ENCODE results near the gene EDEM2. TPM values are rescaled to one million over a fixed set of nuclear protein-coding genes. Genes with fewer than 3 reads are reported as not detected.

EDEM2 gene
- total RNA-seq, 1 donor from 2014 or later = 20.3 TPM

- Histone ChIP-seq H3K27ac (no peak overlapping the region), H3K4me3 (no peak overlapping the region), H3K9me3 (no peaks in the 10 kb centered on the region), H3K4me1 (no peaks in the 10 kb centered on the region), H3K36me3 (peaks cover 8 to 16% of the 10 kb centered on the region in 2 donors), H3K27me3 (no peaks in the 10 kb centered on the region)
- TF ChIP-seq, protein P1, sequence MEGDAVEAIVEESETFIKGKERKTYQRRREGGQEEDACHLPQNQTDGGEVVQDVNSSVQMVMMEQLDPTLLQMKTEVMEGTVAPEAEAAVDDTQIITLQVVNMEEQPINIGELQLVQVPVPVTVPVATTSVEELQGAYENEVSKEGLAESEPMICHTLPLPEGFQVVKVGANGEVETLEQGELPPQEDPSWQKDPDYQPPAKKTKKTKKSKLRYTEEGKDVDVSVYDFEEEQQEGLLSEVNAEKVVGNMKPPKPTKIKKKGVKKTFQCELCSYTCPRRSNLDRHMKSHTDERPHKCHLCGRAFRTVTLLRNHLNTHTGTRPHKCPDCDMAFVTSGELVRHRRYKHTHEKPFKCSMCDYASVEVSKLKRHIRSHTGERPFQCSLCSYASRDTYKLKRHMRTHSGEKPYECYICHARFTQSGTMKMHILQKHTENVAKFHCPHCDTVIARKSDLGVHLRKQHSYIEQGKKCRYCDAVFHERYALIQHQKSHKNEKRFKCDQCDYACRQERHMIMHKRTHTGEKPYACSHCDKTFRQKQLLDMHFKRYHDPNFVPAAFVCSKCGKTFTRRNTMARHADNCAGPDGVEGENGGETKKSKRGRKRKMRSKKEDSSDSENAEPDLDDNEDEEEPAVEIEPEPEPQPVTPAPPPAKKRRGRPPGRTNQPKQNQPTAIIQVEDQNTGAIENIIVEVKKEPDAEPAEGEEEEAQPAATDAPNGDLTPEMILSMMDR (IDR thresholded peaks at IDR 0.05) = no peak
- intact Hi-C loops (cut with DNase I) = no loop called here
- DNase-seq (ENCODE audit: low spot score in 2 of 2) = no peak
Measured at GRCh38 chr20:35179292-35180212, 32.4 kb upstream of the EDEM2 start.

DNA sequence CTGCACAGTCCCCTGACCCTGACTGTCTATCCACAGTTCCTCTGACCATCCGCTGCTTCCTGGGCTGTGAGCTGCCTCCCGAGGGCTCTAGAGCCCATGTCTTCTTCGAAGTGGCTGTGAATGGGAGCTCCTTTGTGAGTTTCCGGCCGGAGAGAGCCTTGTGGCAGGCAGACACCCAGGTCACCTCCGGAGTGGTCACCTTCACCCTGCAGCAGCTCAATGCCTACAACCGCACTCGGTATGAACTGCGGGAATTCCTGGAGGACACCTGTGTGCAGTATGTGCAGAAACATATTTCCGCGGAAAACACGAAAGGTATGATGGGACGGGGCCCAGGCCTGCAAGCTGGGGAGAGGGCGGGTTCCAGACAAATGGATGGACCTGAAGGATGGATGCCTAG is 29.0 kb upstream of the EDEM2 start:
- intact Hi-C loops (cut with DNase I) = no loop called here
- no peak for DNase-seq (ENCODE audit: low spot score in 2 of 2)
- H3K9me3 ChIP-seq = no peaks in the 10 kb centered on the region
- TF ChIP-seq, protein P1 (IDR thresholded peaks at IDR 0.05) = no peak
- H3K4me3 ChIP-seq = no peak overlapping the region
- no peak overlapping the region for H3K27ac ChIP-seq
- no peaks in the 10 kb centered on the region for H3K27me3 ChIP-seq
- peaks cover 0 to 9% of the 10 kb centered on the region in 2 donors for H3K4me1 ChIP-seq
- peaks cover 8 to 16% of the 10 kb centered on the region in 2 donors for H3K36me3 ChIP-seq

- Histone ChIP-seq H3K9me3 (no peaks in the 10 kb centered on the region), H3K36me3 (peaks cover 8 to 16% of the 10 kb centered on the region in 2 donors), H3K27me3 (no peaks in the 10 kb centered on the region), H3K4me1 (peaks cover 0 to 11% of the 10 kb centered on the region in 2 donors), H3K27ac (no peak overlapping the region), H3K4me3 (peak overlapping the region in 1 of 2 donors; percentile 23)
- intact Hi-C loops (cut with DNase I) = no loop called here
- no peak for DNase-seq (ENCODE audit: low spot score in 2 of 2)
- TF ChIP-seq, protein P1 (IDR thresholded peaks at IDR 0.05) = no peak
Measured at GRCh38 chr20:35174458-35175216, 27.5 kb upstream of the EDEM2 start.

GRCh38 chr20:35173576-35174192 is 26.5 kb upstream of the EDEM2 start:
- intact Hi-C loops (cut with DNase I) = no loop called here
- TF ChIP-seq, protein P1 (IDR thresholded peaks at IDR 0.05) = no peak
- no peak overlapping the region for H3K27ac ChIP-seq
- H3K9me3 ChIP-seq = no peaks in the 10 kb centered on the region
- DNase-seq (ENCODE audit: low spot score in 2 of 2) = no peak
- peaks cover 0 to 11% of the 10 kb centered on the region in 2 donors for H3K4me1 ChIP-seq
- peaks cover 6 to 16% of the 10 kb centered on the region in 2 donors for H3K36me3 ChIP-seq
- H3K27me3 ChIP-seq = no peaks in the 10 kb centered on the region
- H3K4me3 ChIP-seq = no peak overlapping the region

DNA sequence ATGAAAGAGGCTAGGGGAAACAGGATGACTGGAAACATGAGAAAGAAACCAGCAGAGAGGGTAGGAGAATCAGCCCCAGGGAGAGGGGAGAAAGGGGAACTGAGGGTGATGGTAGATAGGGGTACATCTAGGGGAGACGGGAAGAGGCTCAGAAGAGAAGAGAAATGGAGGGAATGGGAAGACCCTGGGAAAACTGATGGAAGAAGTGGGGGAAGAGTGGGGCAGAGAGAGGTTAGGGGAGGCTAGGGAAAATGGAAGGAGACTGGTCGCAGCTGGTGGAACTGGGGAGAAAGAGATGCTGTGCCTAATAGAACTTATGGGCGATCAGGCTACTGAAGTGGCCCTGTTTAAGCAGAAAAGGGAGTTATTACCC is 25.3 kb upstream of the EDEM2 start:
- Histone ChIP-seq H3K36me3 (peaks cover 3 to 13% of the 10 kb centered on the region in 2 donors), H3K4me1 (peaks cover 0 to 11% of the 10 kb centered on the region in 2 donors), H3K9me3 (no peaks in the 10 kb centered on the region), H3K27ac (peak overlapping the region; percentile 73 to 76), H3K27me3 (no peaks in the 10 kb centered on the region), H3K4me3 (peak overlapping the region; percentile 55 to 64)
- DNase-seq (ENCODE audit: low spot score in 2 of 2) = no peak
- intact Hi-C loops (cut with DNase I) = no loop called here
- TF ChIP-seq, protein P1 (IDR thresholded peaks at IDR 0.05) = no peak

Measured in ascending aorta (tissue), 2 donors.